Anterior cingulate cortex (tissue), 58 donors: ENCODE results near the gene FNDC3B.
A peak's percentile ranks its signal among the peaks of the same experiment; 100 is the strongest.

Experiments used
- DNase-seq, 58 donors: peaks; one replicate each; lab custom pipeline; 2025; lab: John Stamatoyannopoulos, UW

The FNDC3B gene

DNA sequence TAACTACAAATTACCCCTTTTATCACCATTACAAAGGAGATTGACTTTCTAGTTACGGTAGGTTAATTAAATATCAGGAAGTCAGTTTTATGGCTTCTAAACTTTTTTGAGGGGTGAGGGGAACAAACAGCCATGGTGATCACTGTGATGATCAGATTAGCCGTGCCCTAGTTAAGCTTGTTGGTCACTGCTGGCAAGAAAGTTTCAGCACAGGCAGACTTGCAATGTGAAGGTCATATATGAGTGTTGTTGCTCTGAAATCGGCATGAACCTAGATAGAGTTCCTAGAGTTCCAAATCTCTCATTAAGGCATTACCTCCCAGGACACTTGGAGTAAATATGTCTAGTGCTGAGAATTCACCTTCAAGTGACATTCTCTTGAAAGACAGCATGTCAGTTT is 252.3 kb downstream of the FNDC3B start:
- DNase-seq, result no peak

- no peak for DNase-seq
Measured at GRCh38 chr3:172292422-172292821, 253.0 kb downstream of the FNDC3B start.

- DNase-seq, result no peak
Measured at GRCh38 chr3:172293093-172293492, 253.7 kb downstream of the FNDC3B start.

DNA sequence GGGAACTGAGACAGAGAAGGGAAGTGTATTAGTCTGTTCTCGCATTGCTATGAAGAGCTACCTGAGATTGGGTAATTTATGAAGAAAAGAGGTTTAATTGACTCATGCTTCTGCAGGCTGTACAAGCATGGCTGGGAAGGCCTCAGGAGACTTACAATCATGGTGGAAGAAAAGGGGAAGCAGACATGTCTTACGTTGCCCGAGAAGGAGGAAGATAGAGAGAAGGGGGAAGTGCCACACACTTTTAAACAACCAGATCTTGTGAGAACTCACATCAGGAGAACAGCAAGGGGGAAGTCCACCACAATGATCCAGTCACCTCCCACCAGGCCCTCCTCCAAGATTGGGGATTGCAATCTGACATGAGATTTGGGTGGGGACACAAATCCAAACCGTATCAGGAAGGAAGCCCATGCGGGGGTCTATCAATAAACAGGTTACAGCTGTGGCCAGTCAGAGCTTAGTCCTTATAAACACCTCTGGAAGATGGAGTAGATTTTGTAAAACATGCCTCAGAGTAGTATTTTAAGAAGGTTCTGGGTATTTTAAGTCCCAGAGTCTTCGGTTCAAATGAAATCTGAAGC is 254.9 kb downstream of the FNDC3B start:
- DNase-seq, result no peak

- DNase-seq, result no peak
Measured at GRCh38 chr3:172296248-172296974, 257.0 kb downstream of the FNDC3B start.

GRCh38 chr3:172296975-172297332 is 257.6 kb downstream of the FNDC3B start:
- no peak for DNase-seq

DNA sequence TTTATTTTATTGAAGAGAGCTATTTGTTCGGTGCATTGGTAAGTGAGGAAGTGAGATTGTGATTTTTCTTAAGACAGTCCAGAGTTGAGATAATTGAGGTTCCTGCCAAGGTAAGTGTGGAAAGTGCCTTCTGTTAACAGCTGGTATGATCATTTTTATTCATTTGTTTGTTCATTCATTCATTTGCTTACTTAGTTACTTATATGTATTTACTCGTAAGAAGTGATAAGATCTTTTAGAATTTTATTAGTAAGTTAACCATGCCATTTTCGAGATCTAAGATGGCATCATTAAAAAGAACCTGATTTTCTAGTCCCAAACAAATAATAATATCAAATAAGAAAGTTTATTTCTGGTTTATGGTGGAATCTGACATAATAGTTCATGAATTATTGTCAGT is 258.9 kb downstream of the FNDC3B start:
- DNase-seq, result no peak

DNA sequence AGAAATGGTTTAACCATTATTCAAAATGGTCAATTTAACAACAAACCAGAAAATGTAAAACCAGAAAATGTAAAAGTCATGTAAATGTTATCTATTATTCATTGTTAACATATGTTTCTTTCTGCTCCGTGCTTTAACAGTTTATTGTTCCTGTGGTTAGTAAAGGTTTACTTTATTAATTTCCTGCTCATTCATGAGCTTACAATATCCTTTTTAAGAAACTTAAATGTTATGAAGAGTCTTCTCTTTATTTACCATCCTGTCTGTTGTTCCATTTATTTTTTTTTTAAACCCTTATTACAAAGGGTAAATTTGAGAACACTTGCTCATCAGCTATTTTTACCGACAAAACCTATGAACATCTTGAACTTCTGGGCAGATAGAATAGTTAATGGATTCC is 260.8 kb downstream of the FNDC3B start:
- no peak for DNase-seq

- no peak for DNase-seq
Measured at GRCh38 chr3:172300862-172301261, 261.5 kb downstream of the FNDC3B start.

DNA sequence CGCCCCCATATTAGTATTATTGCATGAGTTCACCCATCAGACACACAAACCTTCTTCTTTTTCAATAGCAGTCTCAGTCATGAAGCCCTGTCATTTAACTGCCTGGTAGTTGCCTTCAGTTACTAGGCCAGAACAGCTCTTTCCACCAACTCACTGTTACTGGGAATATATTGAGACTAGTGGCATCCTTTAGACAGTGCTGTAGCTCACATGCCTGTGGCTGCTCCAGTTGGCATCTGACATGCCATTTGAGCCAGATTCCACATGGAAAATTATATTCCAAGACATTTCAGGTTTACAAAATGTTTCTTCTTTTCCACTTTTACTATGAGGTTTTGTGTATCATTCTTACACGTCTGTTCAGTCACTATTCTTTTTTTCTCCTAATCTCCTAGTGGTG is 262.8 kb downstream of the FNDC3B start:
- no peak for DNase-seq

DNA sequence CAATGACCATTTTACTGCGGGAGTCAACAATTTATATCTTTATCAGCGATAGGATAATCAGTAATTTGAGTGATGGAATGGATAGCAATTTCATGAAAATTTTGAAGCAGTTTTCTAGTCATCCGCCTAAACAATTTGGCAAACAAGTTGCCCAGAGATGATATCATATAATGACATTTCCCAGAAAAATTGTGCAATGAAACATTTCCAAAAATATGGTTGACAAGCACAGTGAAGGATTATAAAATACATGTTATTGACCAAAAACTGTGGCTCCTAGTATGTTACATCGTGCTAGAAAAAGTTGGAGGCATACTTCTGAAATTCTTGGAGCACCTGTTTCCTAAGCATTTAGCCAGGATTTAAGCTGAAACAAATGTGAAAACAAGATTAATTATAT is 263.8 kb downstream of the FNDC3B start:
- no peak for DNase-seq

DNA sequence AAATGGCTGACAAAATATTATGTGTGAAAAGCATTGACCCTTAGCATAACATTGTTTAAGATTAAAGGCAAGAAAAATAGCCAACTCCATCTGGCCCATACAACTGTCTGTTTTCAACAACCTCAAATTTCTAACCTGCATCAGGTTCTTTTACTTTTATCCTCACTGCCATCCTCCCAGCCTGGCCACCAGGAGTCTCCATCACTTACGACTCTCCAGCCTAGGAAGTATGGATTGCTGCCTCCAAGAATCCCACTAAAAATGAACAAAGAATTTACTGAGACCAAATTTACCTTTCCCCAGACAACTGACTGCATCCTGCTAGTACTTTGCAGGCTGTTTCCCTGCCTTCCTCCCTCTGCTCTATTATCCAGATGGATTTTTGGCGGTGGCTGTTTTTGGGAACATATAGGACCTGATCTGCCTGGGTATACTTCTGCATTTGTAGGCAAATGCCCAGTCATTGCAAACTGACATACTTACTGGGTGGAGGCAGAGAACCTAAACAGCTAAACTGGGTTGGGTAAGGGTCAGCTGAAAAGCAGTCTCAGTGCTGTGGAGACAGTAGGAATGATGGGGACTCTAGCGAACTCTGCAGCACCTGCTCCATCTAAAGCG is 264.7 kb downstream of the FNDC3B start:
- DNase-seq, result no peak

DNA sequence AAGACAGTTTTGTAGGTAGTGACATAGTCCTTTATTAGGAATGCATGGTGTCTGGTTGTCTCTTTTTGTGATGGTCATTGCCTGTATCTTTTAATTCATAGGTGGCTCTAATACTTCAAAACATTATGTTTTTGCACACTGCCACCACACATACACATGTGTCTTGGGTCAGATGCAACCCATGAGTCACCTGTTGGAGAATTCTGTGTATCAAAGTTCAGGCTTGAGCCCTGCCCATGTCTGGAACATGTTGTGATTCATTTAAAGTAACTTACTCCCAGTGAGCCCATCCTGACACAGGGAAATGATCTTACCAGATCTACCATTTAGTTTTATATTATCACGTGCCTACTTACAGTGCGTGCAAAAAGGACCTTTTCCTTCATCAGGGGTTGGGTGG is 266.2 kb downstream of the FNDC3B start:
- DNase-seq, result no peak

DNA sequence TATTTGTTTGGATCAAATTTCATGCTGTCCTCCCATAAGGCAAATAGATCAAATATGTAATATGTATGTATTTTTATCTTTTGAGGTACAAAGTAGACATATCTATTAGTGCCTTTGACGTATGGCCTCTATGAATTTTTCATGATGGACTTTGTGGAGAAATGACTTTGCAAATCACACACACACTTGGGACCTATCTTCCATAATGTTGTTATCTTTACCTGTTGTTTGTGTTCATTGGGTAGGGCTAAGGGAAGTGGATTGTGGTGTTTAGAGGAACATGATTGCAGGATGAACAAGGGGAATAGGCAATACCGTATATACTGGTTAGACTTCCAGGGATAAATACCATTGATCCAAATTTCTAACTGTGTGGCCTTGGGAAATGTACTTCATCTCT is 266.6 kb downstream of the FNDC3B start:
- no peak for DNase-seq

DNA sequence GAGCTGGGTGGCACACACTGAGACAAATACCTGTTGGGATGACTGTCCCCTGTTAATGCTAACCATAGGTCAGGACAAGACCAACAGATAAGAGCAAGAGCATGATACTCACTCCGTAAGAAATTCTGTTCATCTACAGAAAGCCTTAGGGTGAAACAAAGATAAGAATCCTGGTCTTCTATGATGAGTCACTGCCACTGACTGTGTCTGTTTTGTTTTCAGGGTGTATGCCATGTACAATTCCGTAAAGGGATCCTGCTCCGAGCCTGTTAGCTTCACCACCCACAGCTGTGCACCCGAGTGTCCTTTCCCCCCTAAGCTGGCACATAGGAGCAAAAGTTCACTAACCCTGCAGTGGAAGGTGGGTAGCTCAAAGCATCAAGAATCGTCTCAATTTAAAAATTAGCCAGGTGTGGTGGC is 267.8 kb downstream of the FNDC3B start:
- no peak for DNase-seq

DNA sequence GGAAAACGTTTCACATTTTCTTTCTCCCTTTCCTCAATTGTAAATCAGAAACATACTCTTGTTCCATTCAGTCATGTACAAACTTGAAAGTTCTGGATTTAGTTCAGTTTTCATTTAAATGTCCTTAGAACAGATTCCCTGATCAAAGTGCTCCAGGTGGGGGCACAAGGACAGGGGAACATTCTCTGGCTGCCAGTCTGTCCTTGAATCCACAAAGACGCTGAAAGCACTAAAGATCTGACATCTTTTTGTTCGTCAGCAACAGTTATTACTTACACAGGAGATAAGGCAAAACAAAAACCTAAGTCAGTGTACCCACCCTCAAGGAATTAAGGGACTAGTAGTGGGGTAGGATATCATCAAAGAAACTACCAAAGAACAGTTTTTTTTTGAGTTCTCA is 269.7 kb downstream of the FNDC3B start:
- no peak for DNase-seq

- no peak for DNase-seq
Measured at GRCh38 chr3:172309741-172310427, 270.5 kb downstream of the FNDC3B start.

DNA sequence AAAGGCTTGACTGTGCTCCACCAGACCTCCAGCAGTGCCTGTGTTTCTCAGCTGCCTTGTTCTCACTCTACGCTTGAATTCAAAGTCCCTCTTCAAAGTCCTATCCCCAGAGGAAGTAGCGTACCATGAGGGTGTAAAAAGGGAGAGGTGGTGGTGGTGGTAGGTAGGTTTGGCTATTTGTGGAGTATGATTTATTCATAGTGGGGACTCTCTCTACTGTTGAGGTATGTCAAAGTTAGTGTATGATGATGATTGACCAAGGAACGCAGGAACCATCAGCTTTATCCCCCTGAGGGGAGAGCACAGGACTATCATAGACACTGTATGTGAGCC is 271.0 kb downstream of the FNDC3B start:
- DNase-seq, result no peak

DNA sequence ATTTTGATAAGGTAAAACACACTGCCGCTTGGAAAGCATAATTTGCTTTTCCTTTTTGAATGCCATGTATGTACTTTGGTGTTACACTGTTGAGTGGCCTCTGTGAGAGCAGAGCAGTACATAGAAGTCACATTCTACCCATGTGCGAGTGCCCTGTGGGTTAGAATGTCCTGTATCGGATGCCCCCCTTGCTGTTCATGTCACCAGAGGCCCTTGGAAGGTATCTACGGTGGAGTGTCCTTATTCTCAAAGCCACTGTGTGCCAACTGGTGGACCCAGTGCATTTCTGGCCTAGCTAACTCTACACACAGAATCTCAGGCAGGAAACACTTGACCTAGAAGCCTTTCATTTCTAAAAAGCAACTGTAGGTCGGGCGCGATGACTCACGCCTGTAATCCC is 271.8 kb downstream of the FNDC3B start:
- DNase-seq, result no peak

- no peak for DNase-seq
Measured at GRCh38 chr3:172312001-172312400, 272.6 kb downstream of the FNDC3B start.

DNA sequence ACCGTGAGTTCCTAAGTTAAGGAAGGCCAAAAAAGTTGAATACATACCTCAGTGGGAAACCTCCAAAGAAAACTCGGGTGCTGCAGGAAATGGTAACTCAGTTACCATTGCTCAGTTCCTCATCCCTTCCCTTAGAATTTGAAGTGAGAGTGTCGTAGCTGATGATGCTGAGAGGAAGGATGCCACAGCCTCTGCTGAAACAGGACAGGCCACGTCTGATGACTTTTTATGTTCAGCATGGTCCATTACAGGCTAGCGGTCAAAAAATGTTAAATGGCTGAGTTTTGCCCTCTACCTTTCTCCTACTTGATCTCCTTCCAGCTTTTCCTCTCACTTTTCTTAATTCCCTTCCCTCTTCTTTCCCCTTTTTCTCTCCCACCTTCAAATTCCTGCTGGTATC is 273.3 kb downstream of the FNDC3B start:
- no peak for DNase-seq

GRCh38 chr3:172313671-172314070 is 274.3 kb downstream of the FNDC3B start:
- peak in 1 of 58 donors; percentile 18 for DNase-seq
